ENCODE results near the gene CLASP1.

DNA sequence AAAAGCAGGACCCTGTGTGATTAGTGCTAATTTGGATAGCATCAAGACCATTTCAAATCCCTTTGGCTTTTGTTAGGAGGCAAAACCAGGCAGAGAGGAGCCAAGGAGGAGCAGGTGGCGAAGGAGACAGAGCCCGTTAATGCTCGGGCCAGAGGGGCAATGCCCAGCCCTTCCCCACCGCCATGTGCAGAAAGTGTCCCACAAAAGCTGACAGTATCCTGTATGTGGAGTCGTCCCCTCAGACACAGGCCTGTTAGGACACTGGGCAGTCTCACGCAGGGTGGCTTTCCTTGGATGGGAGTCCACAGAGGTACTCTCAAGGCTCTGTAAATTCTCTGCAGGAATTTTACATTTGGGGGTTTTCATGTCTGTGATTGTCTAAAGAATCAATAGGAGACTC is 319.5 kb downstream of the CLASP1 start:
- TF ChIP-seq POLR2AphosphoS5 (IDR thresholded peaks at IDR 0.05) (no peak), POLR2A (IDR thresholded peaks at IDR 0.05) (no peak), EP300 (IDR thresholded peaks at IDR 0.05) (no peak)
- TF ChIP-seq, protein P1, sequence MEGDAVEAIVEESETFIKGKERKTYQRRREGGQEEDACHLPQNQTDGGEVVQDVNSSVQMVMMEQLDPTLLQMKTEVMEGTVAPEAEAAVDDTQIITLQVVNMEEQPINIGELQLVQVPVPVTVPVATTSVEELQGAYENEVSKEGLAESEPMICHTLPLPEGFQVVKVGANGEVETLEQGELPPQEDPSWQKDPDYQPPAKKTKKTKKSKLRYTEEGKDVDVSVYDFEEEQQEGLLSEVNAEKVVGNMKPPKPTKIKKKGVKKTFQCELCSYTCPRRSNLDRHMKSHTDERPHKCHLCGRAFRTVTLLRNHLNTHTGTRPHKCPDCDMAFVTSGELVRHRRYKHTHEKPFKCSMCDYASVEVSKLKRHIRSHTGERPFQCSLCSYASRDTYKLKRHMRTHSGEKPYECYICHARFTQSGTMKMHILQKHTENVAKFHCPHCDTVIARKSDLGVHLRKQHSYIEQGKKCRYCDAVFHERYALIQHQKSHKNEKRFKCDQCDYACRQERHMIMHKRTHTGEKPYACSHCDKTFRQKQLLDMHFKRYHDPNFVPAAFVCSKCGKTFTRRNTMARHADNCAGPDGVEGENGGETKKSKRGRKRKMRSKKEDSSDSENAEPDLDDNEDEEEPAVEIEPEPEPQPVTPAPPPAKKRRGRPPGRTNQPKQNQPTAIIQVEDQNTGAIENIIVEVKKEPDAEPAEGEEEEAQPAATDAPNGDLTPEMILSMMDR (IDR thresholded peaks at IDR 0.05), result no peak

All from stomach (tissue), 4 donors.